Neural progenitor cell (in vitro differentiated cells): Measurements from ENCODE around the gene IL26. TPM values are rescaled to one million over a fixed set of nuclear protein-coding genes. Genes with fewer than 3 reads are reported as not detected.

Source experiments
- DNase-seq: peaks from one replicate; pipeline ENCODE4 v3.0.0-alpha.2; 2016; ENCODE audit warnings: low spot score
- H2AFZ ChIP-seq: fragments of 200-600 bp; sonication (generic); replicated peaks from 2 replicates; pipeline ENCODE4 v1.6.1; 2016; ENCODE audit warnings: antibody characterized with exemption
- H3F3A ChIP-seq: fragments of 200-600 bp; sonication (generic); 2 replicates; pipeline ENCODE4 v1.6.1; 2016; ENCODE audit warnings: antibody characterized with exemption, low read depth
- H3K27ac ChIP-seq: fragments of 200-600 bp; sonication (generic); 2 replicates; pipeline ENCODE4 v1.5.1; 2016; ENCODE audit warnings: mild to moderate bottlenecking
- H3K27me3 ChIP-seq: fragments of 200-600 bp; sonication (generic); 2 replicates; pipeline ENCODE4 v1.6.1; 2016; ENCODE audit warnings: mild to moderate bottlenecking, moderate library complexity
- H3K36me3 ChIP-seq: fragments of 200-600 bp; sonication (generic); 2 replicates; pipeline ENCODE4 v1.5.1; 2016
- H3K4me1 ChIP-seq: fragments of 200-600 bp; sonication (generic); 2 replicates; pipeline ENCODE4 v1.6.1; 2016; ENCODE audit warnings: mixed run types
- H3K4me2 ChIP-seq: fragments of 200-600 bp; sonication (generic); 2 replicates; pipeline ENCODE4 v1.6.1; 2016
- H3K4me3 ChIP-seq: fragments of 200-600 bp; sonication (generic); 2 replicates; pipeline ENCODE4 v1.5.1; 2016
- H3K79me2 ChIP-seq: fragments of 200-600 bp; sonication (generic); 2 replicates; pipeline ENCODE4 v1.6.1; 2016; ENCODE audit warnings: low read depth
- H3K9ac ChIP-seq: fragments of 200-600 bp; sonication (generic); 2 replicates; pipeline ENCODE4 v1.6.1; 2016
- H3K9me3 ChIP-seq: fragments of 200-600 bp; sonication (generic); 2 replicates; pipeline ENCODE4 v1.5.1; 2016; ENCODE audit warnings: low read depth
- H4K20me1 ChIP-seq: fragments of 200-600 bp; sonication (generic); 2 replicates; pipeline ENCODE4 v1.6.1; 2016; ENCODE audit warnings: low read depth
- H3K27ac Mint-ChIP-seq: 3 replicates; pipeline ENCODE4 v1.8.0; 2021; ENCODE audit warnings: mixed read lengths
- H3K27me3 Mint-ChIP-seq: 2 replicates; pipeline ENCODE4 v1.8.0; 2022; ENCODE audit warnings: low read depth, mild to moderate bottlenecking, inconsistent platforms, moderate library complexity, mixed read lengths; ENCODE audit not compliant: insufficient read depth
- H3K36me3 Mint-ChIP-seq: 3 replicates; pipeline ENCODE4 v1.8.0; 2021; ENCODE audit warnings: mixed read lengths
- H3K4me1 Mint-ChIP-seq: 3 replicates; pipeline ENCODE4 v1.8.0; 2021; ENCODE audit warnings: mixed read lengths
- H3K4me3 Mint-ChIP-seq: 3 replicates; pipeline ENCODE4 v1.8.0; 2021; ENCODE audit warnings: mild to moderate bottlenecking, moderate library complexity, mixed read lengths
- H3K9me3 Mint-ChIP-seq: 3 replicates; pipeline ENCODE4 v1.8.0; 2020; ENCODE audit warnings: mixed read lengths
- CTCF ChIP-seq: fragments of 200-600 bp; sonication (generic); IDR thresholded peaks from 2 replicates; pipeline ENCODE4 v1.5.1; 2017; ENCODE audit warnings: antibody characterized with exemption, mild to moderate bottlenecking
- EZH2 ChIP-seq: fragments of 200-600 bp; sonication (generic); IDR thresholded peaks from 2 replicates; pipeline ENCODE4 v1.6.1; 2017; ENCODE audit warnings: antibody characterized with exemption, mild to moderate bottlenecking, moderate library complexity
- EZH2phosphoT487 ChIP-seq: fragments of 200-600 bp; sonication (generic); IDR thresholded peaks from 2 replicates; pipeline ENCODE4 v1.6.1; 2017; ENCODE audit warnings: antibody characterized with exemption
- total RNA-seq: library from RNA; depleted of rRNA; stranded (reverse); fragments of >200 nt; gene quantifications from 2 replicates; pipeline ENCODE4 v1.2.3, GENCODE V29; 2015; ENCODE audit warnings: low replicate concordance

IL26 gene
- total RNA-seq, 1 donor from 2014 or later: not detected

GRCh38 chr12:68263366-68263765 lies 37.8 kb upstream of the IL26 start:
- Histone ChIP-seq H3K9me3 (no peaks in the 10 kb centered on the region), H3K4me3 (no peak overlapping the region), H3K27me3 (no peaks in the 10 kb centered on the region), H3K9ac (no peak overlapping the region), H3K27ac (no peak overlapping the region), H3K4me1 (no peaks in the 10 kb centered on the region), H2AFZ (peak overlapping the region; percentile 60), H3K4me2 (no peak overlapping the region), H4K20me1 (no peaks in the 10 kb centered on the region), H3K79me2 (no peaks in the 10 kb centered on the region), H3F3A (no peaks in the 10 kb centered on the region), H3K36me3 (no peaks in the 10 kb centered on the region)
- H3K4me3 Mint-ChIP-seq: no peak overlapping the region
- H3K4me1 Mint-ChIP-seq: peaks cover 4% of the 10 kb centered on the region
- H3K27me3 Mint-ChIP-seq: no peaks in the 10 kb centered on the region
- DNase-seq: no peak
- no peak overlapping the region for H3K27ac Mint-ChIP-seq
- no peaks in the 10 kb centered on the region for H3K36me3 Mint-ChIP-seq
- no peak for TF ChIP-seq CTCF
- TF ChIP-seq EZH2phosphoT487: no peak
- TF ChIP-seq EZH2: no peak
- no peaks in the 10 kb centered on the region for H3K9me3 Mint-ChIP-seq

GRCh38 chr12:68261896-68262295 lies 36.3 kb upstream of the IL26 start:
- no peaks in the 10 kb centered on the region for H3K9me3 ChIP-seq
- no peak overlapping the region for H3K27ac ChIP-seq
- no peak overlapping the region for H3K4me2 ChIP-seq
- Mint-ChIP-seq H3K9me3 (no peaks in the 10 kb centered on the region), H3K4me1 (peaks cover 4% of the 10 kb centered on the region), H3K4me3 (no peak overlapping the region), H3K36me3 (no peaks in the 10 kb centered on the region), H3K27me3 (no peaks in the 10 kb centered on the region), H3K27ac (no peak overlapping the region)
- no peak overlapping the region for H2AFZ ChIP-seq
- H3K27me3 ChIP-seq: no peaks in the 10 kb centered on the region
- H3K79me2 ChIP-seq: no peaks in the 10 kb centered on the region
- H3K4me1 ChIP-seq: no peaks in the 10 kb centered on the region
- H3K4me3 ChIP-seq: no peak overlapping the region
- no peaks in the 10 kb centered on the region for H3F3A ChIP-seq
- DNase-seq: no peak
- H3K9ac ChIP-seq: no peak overlapping the region
- no peaks in the 10 kb centered on the region for H3K36me3 ChIP-seq
- H4K20me1 ChIP-seq: no peaks in the 10 kb centered on the region
- no peak for TF ChIP-seq EZH2
- TF ChIP-seq EZH2phosphoT487: no peak
- TF ChIP-seq CTCF: no peak

GRCh38 chr12:68260153-68260552 lies 34.5 kb upstream of the IL26 start:
- no peak overlapping the region for H3K4me2 ChIP-seq
- DNase-seq: no peak
- H3K27me3 ChIP-seq: no peaks in the 10 kb centered on the region
- Mint-ChIP-seq H3K27me3 (no peaks in the 10 kb centered on the region), H3K4me3 (no peak overlapping the region), H3K4me1 (peaks cover 4% of the 10 kb centered on the region), H3K36me3 (no peaks in the 10 kb centered on the region), H3K27ac (no peak overlapping the region), H3K9me3 (no peaks in the 10 kb centered on the region)
- TF ChIP-seq CTCF (no peak), EZH2phosphoT487 (no peak), EZH2 (no peak)
- H4K20me1 ChIP-seq: no peaks in the 10 kb centered on the region
- H3K27ac ChIP-seq: no peak overlapping the region
- no peak overlapping the region for H3K9ac ChIP-seq
- H2AFZ ChIP-seq: no peak overlapping the region
- H3K4me3 ChIP-seq: no peak overlapping the region
- no peaks in the 10 kb centered on the region for H3K36me3 ChIP-seq
- no peaks in the 10 kb centered on the region for H3K79me2 ChIP-seq
- H3K9me3 ChIP-seq: no peaks in the 10 kb centered on the region
- no peaks in the 10 kb centered on the region for H3K4me1 ChIP-seq
- no peaks in the 10 kb centered on the region for H3F3A ChIP-seq
